GM21576 (cell line): ENCODE data around the gene CRAMP1.
A peak's percentile ranks its signal among the peaks of the same experiment; 100 is the strongest.
"Not testable (repeated sequence)": the region's sequence is repeated elsewhere in the genome, so short reads cannot be mapped to it uniquely, and the experiment has no call there.

Source experiments
- ATAC-seq: cut with Tn5 transposase; IDR thresholded peaks from one replicate; pipeline ENCODE4 v1.9.1; 2021; ENCODE audit warnings: mild to moderate bottlenecking, moderate library complexity; ENCODE audit not compliant: unreplicated experiment

CRAMP1 gene

GRCh38 chr16:1612320-1613111 lies at the start of gene CRAMP1:
Gene CRAMP1, plus strand, starts transcription at chr16:1612360. Its CDS starts 2,280 bp downstream, at chr16:1614640.
- peak; percentile 13 for ATAC-seq

GRCh38 chr16:1563786-1564185 lies 48.4 kb upstream of the CRAMP1 start:
- ATAC-seq = no peak

GRCh38 chr16:1564325-1564724 lies 47.8 kb upstream of the CRAMP1 start:
- ATAC-seq = no peak

GRCh38 chr16:1565083-1565805 lies 46.9 kb upstream of the CRAMP1 start:
- no peak for ATAC-seq

GRCh38 chr16:1567988-1568387 lies 44.2 kb upstream of the CRAMP1 start:
- no peak for ATAC-seq

GRCh38 chr16:1571012-1571671 lies 41.0 kb upstream of the CRAMP1 start:
- ATAC-seq = no peak

- no peak for ATAC-seq
Measured at GRCh38 chr16:1572673-1573072, 39.5 kb upstream of the CRAMP1 start.

GRCh38 chr16:1573301-1573700 lies 38.9 kb upstream of the CRAMP1 start:
- ATAC-seq = no peak

GRCh38 chr16:1575578-1575977 lies 36.6 kb upstream of the CRAMP1 start:
- no peak for ATAC-seq

- no peak for ATAC-seq
Measured at GRCh38 chr16:1579214-1579613, 32.9 kb upstream of the CRAMP1 start.

- no peak for ATAC-seq
Measured at GRCh38 chr16:1580256-1580655, 31.9 kb upstream of the CRAMP1 start.

- no peak for ATAC-seq
Measured at GRCh38 chr16:1580956-1581355, 31.2 kb upstream of the CRAMP1 start.

- no peak for ATAC-seq
Measured at GRCh38 chr16:1581804-1582203, 30.4 kb upstream of the CRAMP1 start.

- ATAC-seq = no peak
Measured at GRCh38 chr16:1583180-1583579, 29.0 kb upstream of the CRAMP1 start.

GRCh38 chr16:1584926-1585484 lies 27.2 kb upstream of the CRAMP1 start:
- no peak for ATAC-seq

GRCh38 chr16:1590366-1590765 lies 21.8 kb upstream of the CRAMP1 start:
- no peak for ATAC-seq

GRCh38 chr16:1590930-1591705 lies 21.0 kb upstream of the CRAMP1 start:
- no peak for ATAC-seq

- no peak for ATAC-seq
Measured at GRCh38 chr16:1592446-1592845, 19.7 kb upstream of the CRAMP1 start.

GRCh38 chr16:1595511-1595910 lies 16.6 kb upstream of the CRAMP1 start:
- not testable (repeated sequence) for ATAC-seq

- ATAC-seq = no peak
Measured at GRCh38 chr16:1596516-1596915, 15.6 kb upstream of the CRAMP1 start.

GRCh38 chr16:1597154-1597553 lies 15.0 kb upstream of the CRAMP1 start:
- ATAC-seq = no peak
